ENCODE results near the gene LRRN3. TPM values are rescaled to one million over a fixed set of nuclear protein-coding genes. Genes with fewer than 3 reads are reported as not detected.
A peak's percentile ranks its signal among the peaks of the same experiment; 100 is the strongest.

LRRN3 gene
- total and polyA plus RNA-seq, 2 experiments from 2014 or later, result 0.40 TPM; not detected in 1

GRCh38 chr7:111096997-111097396, 6.1 kb downstream of the LRRN3 start (continued):
- peak in 1 of 2 experiments; percentile 35; a peak in 2 of 4 replicates for TF ChIP-seq CTCF (conservative IDR thresholded peaks at IDR 0.05; ENCODE audit: low read depth in 2 of 2)
- TF ChIP-seq ZNF462 (CRISPR knock-in tag; IDR thresholded peaks at IDR 0.05), result peak; percentile 99
- TF ChIP-seq NANOG (IDR thresholded peaks at IDR 0.05; ENCODE audit: borderline replicate concordance), result peak; percentile 93
- TF ChIP-seq EZH2phosphoT487 (IDR thresholded peaks at IDR 0.05; ENCODE audit: unreplicated experiment), result no peak
- TF ChIP-seq ZNF331 (CRISPR knock-in tag; IDR thresholded peaks at IDR 0.05; ENCODE audit: low read depth), result no peak
- no peak for TF ChIP-seq EZH2 (IDR thresholded peaks at IDR 0.05; ENCODE audit: low read depth, unreplicated experiment)

All from GM23338 (cell line).